HK-2 (cell line): ENCODE measurements around the gene CPEB4.

Experiments used
- DNase-seq: peaks from one replicate; pipeline ENCODE4 v3.0.0-alpha.2; 2018; ENCODE audit not compliant: unreplicated experiment

Gene CPEB4

DNA sequence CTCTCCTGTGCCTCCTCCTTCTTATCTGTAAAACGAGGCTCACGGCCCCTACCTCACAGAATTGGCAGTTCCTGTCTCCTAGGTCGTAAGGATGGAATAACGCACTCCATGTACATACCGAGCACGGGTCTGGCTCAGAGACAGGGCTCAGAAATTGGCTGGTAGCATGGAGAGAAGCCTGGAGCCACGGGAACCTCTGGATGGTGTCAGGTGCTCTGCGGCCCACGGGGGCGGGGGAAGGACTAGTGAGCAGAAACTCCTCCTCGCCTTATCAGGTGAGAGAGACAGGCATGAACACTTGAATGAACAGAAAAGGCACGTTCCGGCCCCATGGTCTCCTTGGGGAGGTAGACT, 85.4 kb downstream of the CPEB4 start:
- DNase-seq = no peak

DNA sequence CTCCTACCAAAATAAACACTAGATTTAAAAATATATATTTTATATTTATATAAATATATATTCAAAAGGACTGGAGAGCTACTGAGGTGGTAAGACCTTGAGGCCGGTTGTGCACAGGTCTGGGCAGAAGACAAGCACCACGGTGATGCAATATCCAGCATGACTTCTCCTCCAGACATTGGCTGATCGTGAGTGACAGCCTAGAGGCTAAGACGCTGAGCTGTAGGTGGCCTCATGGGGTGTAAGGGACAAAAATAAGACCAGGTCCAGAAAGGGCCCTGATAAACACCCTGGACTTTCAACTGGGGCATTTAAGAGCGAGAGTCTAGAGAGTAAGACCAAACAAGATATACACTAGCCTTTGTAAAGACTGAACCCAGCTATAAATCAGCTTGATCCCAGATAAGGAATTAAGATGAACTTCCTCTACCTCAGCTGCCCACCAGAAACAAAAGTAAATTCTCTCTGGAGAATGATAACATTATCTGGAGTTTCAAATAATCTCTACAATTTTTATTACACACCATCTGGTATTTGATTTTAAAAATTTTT, 86.6 kb downstream of the CPEB4 start:
- DNase-seq = no peak

- DNase-seq = no peak
Measured at GRCh38 chr5:173981185-173981761, 93.1 kb downstream of the CPEB4 start.

- no peak for DNase-seq
Measured at GRCh38 chr5:173984218-173984617, 96.1 kb downstream of the CPEB4 start.

GRCh38 chr5:173988554-173989431, 100.6 kb downstream of the CPEB4 start, which contains the start of gene C5orf47:
Gene C5orf47 (plus strand): TSS chr5:173989170. CDS start chr5:173989264, 94 bp downstream.
- DNase-seq = no peak

GRCh38 chr5:173989432-173990082, 101.4 kb downstream of the CPEB4 start:
- DNase-seq = no peak

DNA sequence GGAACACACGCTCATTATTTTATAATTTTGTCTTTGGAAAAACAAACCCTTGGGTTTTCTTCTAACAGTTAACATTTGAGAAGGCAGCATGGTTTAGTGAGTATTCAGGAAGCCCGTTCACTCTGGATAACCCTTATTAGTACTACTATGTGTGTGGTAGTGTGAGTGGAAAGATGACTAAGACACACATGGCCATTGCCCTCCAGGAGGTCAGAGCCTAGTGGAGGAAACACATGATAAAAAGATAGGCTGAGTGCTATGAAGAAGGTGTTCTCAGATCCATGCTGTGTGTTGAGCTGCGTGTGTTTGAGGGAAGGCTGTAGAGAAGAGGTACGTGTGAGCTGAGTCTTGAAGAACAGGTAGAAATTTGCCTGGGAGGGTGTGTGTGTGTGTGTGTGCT, 109.2 kb downstream of the CPEB4 start:
- DNase-seq = no peak

- DNase-seq = no peak
Measured at GRCh38 chr5:173998531-173998930, 110.4 kb downstream of the CPEB4 start.

DNA sequence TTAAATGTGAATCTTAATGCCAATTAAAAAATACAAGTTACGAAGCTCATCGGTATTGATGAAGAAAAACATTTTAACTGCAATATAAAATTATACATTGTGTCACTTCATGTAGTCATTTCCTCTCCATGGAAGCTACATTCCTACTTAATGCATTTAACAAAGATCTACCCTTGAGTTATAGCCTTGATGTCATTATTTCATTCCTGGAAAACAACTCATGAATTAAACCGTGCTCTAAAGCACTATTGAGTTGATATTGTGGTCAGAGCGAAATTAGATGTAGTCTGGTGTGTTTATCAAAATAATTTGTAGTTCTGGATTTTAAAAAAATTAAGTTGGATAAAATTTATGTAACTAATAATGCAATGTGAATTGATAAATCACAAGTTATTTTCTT, 111.9 kb downstream of the CPEB4 start:
- no peak for DNase-seq

GRCh38 chr5:174003795-174004194, 115.6 kb downstream of the CPEB4 start:
- no peak for DNase-seq

DNA sequence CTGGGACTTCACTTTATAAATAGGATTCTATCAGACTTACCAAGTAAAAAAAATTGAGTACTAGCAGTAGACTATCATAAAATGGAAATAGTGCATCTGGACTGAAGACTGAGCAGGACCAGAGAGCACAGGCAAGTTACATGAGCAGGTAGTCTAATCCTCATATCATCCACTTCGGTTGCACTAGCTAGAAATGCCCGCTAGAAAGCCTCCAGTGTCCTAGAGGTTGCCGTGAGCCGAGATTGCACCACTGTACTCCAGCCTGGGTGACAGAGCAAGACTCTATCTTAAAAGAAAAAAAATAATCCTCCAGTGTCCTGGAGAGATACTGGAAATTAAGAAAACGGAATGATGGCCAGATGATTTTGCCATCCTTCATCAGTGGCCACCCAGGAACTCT, 120.8 kb downstream of the CPEB4 start:
- DNase-seq = no peak

DNA sequence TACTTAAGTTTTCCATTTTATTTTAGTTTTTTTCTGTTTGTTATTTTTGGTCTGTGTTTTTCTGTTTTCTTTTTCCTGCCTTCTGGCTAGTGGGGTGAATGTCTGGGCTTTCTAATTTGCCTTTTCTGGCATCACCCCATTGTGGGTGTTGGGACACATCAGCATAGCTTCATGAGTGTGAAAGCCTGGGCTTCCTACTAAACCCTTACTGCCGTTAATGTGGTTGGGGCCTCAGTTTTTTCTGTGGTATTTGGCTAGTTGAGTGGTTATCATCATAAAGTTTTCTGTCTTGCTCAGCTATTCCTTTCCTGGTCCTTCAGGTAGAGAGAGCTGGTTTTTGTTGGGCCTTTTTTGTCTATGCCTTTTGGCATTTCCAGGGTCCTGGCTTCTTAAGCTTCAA, 122.2 kb downstream of the CPEB4 start:
- DNase-seq = no peak

DNA sequence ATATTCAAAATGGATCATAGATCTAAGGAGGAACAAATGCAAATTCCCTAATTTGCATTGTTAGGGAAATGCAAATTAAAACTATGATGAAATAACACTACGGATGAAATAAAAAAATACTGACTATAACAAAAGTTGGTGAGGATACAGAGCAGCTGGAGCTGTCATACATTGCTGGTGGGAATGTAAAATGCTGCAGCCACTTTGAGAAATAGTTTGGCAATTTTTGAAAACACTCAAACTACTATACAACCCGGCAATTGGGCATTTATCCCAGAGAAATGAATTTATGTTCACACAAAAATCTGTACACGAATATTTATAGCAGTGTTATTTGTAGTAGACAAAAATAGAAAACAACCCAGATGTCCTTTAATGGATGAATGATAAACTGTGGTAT, 123.3 kb downstream of the CPEB4 start:
- DNase-seq = no peak
